OCI-LY7 (cell line): ENCODE data around the gene UBTD1.

Experiments used
- CTCF ChIP-seq: fragments of 200-600 bp; sonication (generic); conservative IDR thresholded peaks from 2 replicates; pipeline ENCODE4 v1.5.1; 2014; ENCODE audit warnings: mild to moderate bottlenecking, antibody characterized with exemption, low read length, moderate library complexity, mixed read lengths
- EZH2phosphoT487 ChIP-seq: fragments of 200-600 bp; sonication (generic); IDR thresholded peaks from 2 replicates; pipeline ENCODE4 v1.6.1; 2018; ENCODE audit warnings: low read depth, borderline replicate concordance, mild to moderate bottlenecking, mixed run types, antibody characterized with exemption, low read length, moderate library complexity, mixed read lengths

GRCh38 chr10:97498841-97499560 lies at the start of gene UBTD1:
- TF ChIP-seq EZH2phosphoT487 (no peak), CTCF (no peak)
